H1 (cell line): Measurements from ENCODE around the gene ITSN1.
"Not testable (repeated sequence)": the region's sequence is repeated elsewhere in the genome, so short reads cannot be mapped to it uniquely, and the experiment has no call there.

Experiments used
- CEBPB ChIP-seq: IDR thresholded peaks from 2 replicates; pipeline ENCODE4 v1.6.1; 2012; ENCODE audit warnings: low read depth, low read length
- CHD1 ChIP-seq: IDR thresholded peaks from 2 replicates; pipeline ENCODE4 v1.6.1; 2012; ENCODE audit warnings: low read depth, low read length, improper control_type of control experiment
- EP300 ChIP-seq, 2 experiments: IDR thresholded peaks; 1 replicate in 1 of 2; 2 replicates in 1 of 2; pipeline ENCODE4 v1.6.1; 2011 to 2012; ENCODE audit warnings: low read depth in 2 of 2, low read length in 2 of 2, mild to moderate bottlenecking in 2 of 2, borderline replicate concordance in 1 of 2, inconsistent platforms in 1 of 2, moderate library complexity in 1 of 2
- HDAC6 ChIP-seq: IDR thresholded peaks from one replicate; pipeline ENCODE4 v1.7.1; 2012; ENCODE audit warnings: low read depth, mild to moderate bottlenecking, inconsistent platforms, low read length, moderate library complexity
- POLR2AphosphoS5 ChIP-seq: IDR thresholded peaks from 2 replicates; pipeline ENCODE4 v1.6.1; 2011; ENCODE audit warnings: low read depth, low read length
- SIX5 ChIP-seq: IDR thresholded peaks from 2 replicates; pipeline ENCODE4 v1.6.1; 2011; ENCODE audit warnings: mild to moderate bottlenecking, low read depth, low read length
- TF ChIP-seq, protein P1 (sequence below): IDR thresholded peaks from 2 replicates; pipeline ENCODE4 v1.6.1; 2011; ENCODE audit warnings: low read depth, mild to moderate bottlenecking, low read length; ENCODE audit not compliant: insufficient read depth
- TF ChIP-seq, protein P2 (sequence below), 3 experiments: IDR thresholded peaks; 1 replicate in 2 of 3; 2 replicates in 1 of 3; pipeline versions ENCODE4 v1.5.1 to v1.6.1; 2011; ENCODE audit warnings: low read length in 3 of 3, mild to moderate bottlenecking in 3 of 3, inconsistent platforms in 2 of 3, low read depth in 1 of 3, moderate library complexity in 1 of 3; ENCODE audit not compliant: insufficient read depth in 1 of 3; ENCODE audit errors: control extremely low read depth in 1 of 3

DNA sequence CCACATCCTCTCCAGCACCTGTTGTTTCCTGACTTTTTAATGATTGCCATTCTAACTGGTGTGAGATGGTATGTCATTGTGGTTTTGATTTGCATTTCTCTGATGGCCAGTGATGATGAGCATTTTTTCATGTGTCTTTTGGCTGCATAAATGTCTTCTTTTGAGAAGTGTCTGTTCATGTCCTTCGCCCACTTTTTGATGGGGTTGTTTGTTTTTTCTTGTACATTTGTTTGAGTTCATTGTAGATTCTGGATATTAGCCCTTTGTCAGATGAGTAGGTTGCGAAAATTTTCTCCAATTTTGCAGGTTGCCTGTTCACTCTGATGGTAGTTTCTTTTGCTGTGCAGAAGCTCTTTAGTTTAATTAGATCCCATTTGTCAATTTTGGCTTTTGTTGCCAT lies 283.9 kb downstream of the ITSN1 start:
- not testable (repeated sequence) for TF ChIP-seq HDAC6; CHD1; SIX5; CEBPB; EP300 (IDR thresholded peaks at IDR 0.05; ENCODE audit: borderline replicate concordance in 1 of 2, low read depth in 2 of 2, low read length in 2 of 2); POLR2AphosphoS5
- TF ChIP-seq, protein P1, sequence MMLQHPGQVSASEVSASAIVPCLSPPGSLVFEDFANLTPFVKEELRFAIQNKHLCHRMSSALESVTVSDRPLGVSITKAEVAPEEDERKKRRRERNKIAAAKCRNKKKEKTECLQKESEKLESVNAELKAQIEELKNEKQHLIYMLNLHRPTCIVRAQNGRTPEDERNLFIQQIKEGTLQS: not testable (repeated sequence)
- TF ChIP-seq, protein P2, sequence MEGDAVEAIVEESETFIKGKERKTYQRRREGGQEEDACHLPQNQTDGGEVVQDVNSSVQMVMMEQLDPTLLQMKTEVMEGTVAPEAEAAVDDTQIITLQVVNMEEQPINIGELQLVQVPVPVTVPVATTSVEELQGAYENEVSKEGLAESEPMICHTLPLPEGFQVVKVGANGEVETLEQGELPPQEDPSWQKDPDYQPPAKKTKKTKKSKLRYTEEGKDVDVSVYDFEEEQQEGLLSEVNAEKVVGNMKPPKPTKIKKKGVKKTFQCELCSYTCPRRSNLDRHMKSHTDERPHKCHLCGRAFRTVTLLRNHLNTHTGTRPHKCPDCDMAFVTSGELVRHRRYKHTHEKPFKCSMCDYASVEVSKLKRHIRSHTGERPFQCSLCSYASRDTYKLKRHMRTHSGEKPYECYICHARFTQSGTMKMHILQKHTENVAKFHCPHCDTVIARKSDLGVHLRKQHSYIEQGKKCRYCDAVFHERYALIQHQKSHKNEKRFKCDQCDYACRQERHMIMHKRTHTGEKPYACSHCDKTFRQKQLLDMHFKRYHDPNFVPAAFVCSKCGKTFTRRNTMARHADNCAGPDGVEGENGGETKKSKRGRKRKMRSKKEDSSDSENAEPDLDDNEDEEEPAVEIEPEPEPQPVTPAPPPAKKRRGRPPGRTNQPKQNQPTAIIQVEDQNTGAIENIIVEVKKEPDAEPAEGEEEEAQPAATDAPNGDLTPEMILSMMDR (IDR thresholded peaks at IDR 0.05; ENCODE audit: control extremely low read depth in 1 of 3, insufficient read depth in 1 of 3, low read depth in 1 of 3, low read length in 3 of 3): not testable (repeated sequence)
